Suppressor macrophage (primary cell): ENCODE results near the gene CACNG7.
"Not testable (repeated sequence)": the region's sequence is repeated elsewhere in the genome, so short reads cannot be mapped to it uniquely, and the experiment has no call there.

Source experiments
- DNase-seq, 4 experiments: peaks; one replicate each; pipeline ENCODE4 v3.0.0-alpha.2; 2020 to 2022

CACNG7 gene

GRCh38 chr19:53906211-53907192, 2.6 kb upstream of the CACNG7 start:
- DNase-seq, result peak; percentile 52 to 77 (median 67)

- DNase-seq, result no peak
Observed at GRCh38 chr19:53907193-53907581, 1.9 kb upstream of the CACNG7 start.

GRCh38 chr19:53907690-53908089, 1.4 kb upstream of the CACNG7 start:
- no peak for DNase-seq

GRCh38 chr19:53908106-53908934, 758 bp upstream of the CACNG7 start:
- peak; percentile 23 to 60 (median 44) for DNase-seq

- DNase-seq, result no peak
Observed at GRCh38 chr19:53909471-53910169, 542 bp downstream of the CACNG7 start.

- no peak for DNase-seq
Observed at GRCh38 chr19:53910170-53910518, 1.1 kb downstream of the CACNG7 start.

- DNase-seq, result peak in 1 of 4 experiments; percentile 39
Observed at GRCh38 chr19:53912653-53913052, 3.6 kb downstream of the CACNG7 start.

- peak in 1 of 4 experiments; percentile 16 for DNase-seq
Observed at GRCh38 chr19:53915000-53915399, 5.9 kb downstream of the CACNG7 start.

GRCh38 chr19:53916004-53916403, 6.9 kb downstream of the CACNG7 start:
- DNase-seq, result no peak

- DNase-seq, result no peak
Observed at GRCh38 chr19:53917356-53917755, 8.3 kb downstream of the CACNG7 start.

- DNase-seq, result peak; percentile 58 to 82 (median 73)
Observed at GRCh38 chr19:53927739-53928138, 18.7 kb downstream of the CACNG7 start.

GRCh38 chr19:53936029-53936428, 27.0 kb downstream of the CACNG7 start:
- no peak for DNase-seq

- DNase-seq, result no peak
Observed at GRCh38 chr19:53942001-53942786, 33.1 kb downstream of the CACNG7 start.

GRCh38 chr19:53944416-53944815, 35.3 kb downstream of the CACNG7 start:
- no peak for DNase-seq

GRCh38 chr19:53944933-53945332, 35.9 kb downstream of the CACNG7 start:
- DNase-seq, result no peak

GRCh38 chr19:53945441-53945840, 36.4 kb downstream of the CACNG7 start:
- peak in 3 of 4 experiments; percentile 42 to 51 (median 45) for DNase-seq

GRCh38 chr19:53945998-53946397, 36.9 kb downstream of the CACNG7 start:
- no peak for DNase-seq

GRCh38 chr19:53947624-53948023, 38.5 kb downstream of the CACNG7 start:
- DNase-seq, result peak in 2 of 4 experiments; percentile 23 to 33

GRCh38 chr19:53948611-53949010, 39.5 kb downstream of the CACNG7 start:
- DNase-seq, result not testable (repeated sequence)

GRCh38 chr19:53951436-53951835, 42.4 kb downstream of the CACNG7 start:
- DNase-seq, result no peak

- DNase-seq, result no peak
Observed at GRCh38 chr19:53951947-53952346, 42.9 kb downstream of the CACNG7 start.

GRCh38 chr19:53953383-53953782, 44.3 kb downstream of the CACNG7 start:
- no peak for DNase-seq
